GM19351 (cell line): ENCODE data around the gene ITGA2.
"Not testable (repeated sequence)": the region's sequence is repeated elsewhere in the genome, so short reads cannot be mapped to it uniquely, and the experiment has no call there.

Source experiments
- ATAC-seq: cut with Tn5 transposase; IDR thresholded peaks from one replicate; pipeline ENCODE4 v1.9.1; 2021; ENCODE audit warnings: mild to moderate bottlenecking, moderate library complexity; ENCODE audit not compliant: unreplicated experiment

Gene ITGA2

DNA sequence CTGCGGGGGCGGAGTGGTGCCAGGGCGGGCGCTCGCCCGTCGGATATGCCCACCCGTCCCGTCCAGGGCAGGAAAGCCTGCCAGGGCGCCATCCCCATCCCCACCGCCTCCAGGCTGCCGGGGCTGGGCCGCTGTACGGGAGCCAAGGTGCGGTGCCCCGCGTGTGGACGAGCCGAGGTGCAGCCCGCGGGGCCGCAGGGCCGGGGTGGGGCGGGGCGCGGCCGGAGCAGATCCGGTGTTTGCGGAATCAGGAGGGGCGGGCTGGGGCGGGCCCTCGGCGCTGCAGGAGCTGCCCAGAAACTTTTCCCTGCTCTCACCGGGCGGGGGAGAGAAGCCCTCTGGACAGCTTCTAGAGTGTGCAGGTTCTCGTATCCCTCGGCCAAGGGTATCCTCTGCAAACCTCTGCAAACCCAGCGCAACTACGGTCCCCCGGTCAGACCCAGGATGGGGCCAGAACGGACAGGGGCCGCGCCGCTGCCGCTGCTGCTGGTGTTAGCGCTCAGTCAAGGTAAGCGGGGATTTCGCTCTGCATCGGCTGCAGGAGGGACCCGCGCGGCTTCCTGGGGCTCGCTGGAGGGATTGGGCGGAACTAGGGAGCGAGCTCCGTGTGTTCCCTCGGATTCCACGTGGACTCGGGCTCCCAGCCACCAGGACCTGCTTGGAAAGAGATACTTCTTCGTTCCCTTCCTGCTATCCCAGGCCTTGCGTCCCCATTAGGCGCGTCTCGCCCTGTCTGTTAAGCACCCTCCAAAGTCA lies at the start of gene ITGA2:
TSS of gene ITGA2 (plus strand) at position 328 of the 756 bp plus-strand sequence. CDS start at position 445, 117 bp downstream.
- ATAC-seq, result peak; percentile 54

DNA sequence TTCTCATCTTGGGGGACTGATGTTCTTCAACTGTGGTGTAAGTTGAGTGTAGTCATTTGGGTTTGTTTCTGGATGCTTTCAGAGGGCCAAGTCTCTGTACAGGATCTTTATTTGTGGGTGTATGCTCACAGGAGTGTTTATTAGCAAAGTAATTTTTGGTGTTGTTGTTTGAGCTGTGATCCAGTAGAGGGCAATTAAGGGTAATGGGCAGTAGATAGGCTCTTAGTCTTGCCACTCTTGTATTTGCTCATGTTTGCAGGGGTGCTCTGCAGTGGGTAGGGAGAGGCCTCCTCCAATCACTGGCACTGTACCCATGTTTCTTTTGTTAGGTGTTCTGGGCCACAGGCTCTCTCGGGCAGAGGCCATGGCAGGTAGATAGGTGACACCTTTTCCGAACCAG lies 45.9 kb upstream of the ITGA2 start:
- ATAC-seq, result peak; percentile 76

DNA sequence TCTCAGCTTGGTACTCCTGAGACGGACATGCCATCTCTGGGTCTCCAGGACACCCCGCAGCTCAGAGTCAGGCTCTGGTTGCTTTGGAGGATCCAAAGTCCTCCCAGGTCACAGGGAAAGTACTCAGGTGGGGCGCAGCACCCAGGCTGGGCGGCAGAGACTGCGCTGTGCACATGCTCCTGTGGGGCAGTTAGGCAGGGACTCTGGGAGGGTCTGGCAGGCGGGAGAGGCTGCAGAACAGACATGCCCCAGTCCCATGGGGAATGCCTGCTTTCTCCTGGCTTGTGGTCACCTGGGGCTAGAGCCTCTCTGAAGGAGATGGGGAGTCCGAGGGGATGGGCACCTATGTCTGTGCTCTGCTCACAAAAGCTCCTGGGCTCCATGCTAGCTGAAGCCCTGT lies 45.3 kb upstream of the ITGA2 start:
- ATAC-seq, result no peak

DNA sequence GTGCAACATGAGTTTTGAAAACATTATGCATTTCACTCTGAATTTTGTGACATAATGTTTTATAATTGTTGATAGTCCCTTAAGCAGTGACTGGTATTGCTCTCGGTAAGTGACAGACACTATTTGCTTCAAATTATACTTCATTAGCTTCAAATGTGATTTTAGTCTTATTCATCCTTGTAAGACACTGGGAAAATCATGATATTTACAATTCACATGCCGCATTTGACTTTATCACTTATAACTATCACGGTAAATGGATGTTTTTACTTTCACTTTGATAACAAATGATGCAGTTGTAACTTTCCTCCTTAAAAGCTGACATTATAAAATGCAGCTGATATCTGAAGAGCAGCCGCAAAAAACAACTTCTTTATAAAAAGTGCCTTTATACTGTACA lies 44.1 kb upstream of the ITGA2 start:
- ATAC-seq, result no peak

DNA sequence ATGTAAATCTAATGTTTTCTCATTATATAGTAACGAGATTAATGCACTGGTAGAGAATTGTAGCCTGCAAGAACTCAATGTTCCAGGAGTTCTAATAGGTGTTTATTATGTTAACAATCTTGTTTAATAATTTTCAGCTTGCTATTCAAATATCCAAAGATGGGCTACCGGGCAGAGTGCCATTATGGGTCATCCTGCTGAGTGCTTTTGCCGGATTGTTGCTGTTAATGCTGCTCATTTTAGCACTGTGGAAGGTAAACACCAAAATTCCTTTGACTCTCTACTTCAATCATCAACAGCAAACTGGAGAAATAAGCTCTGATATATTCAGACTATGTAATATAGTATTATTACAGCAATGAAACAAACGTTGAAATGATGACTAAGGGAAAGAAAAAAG lies 41.9 kb upstream of the ITGA2 start:
- ATAC-seq, result no peak

DNA sequence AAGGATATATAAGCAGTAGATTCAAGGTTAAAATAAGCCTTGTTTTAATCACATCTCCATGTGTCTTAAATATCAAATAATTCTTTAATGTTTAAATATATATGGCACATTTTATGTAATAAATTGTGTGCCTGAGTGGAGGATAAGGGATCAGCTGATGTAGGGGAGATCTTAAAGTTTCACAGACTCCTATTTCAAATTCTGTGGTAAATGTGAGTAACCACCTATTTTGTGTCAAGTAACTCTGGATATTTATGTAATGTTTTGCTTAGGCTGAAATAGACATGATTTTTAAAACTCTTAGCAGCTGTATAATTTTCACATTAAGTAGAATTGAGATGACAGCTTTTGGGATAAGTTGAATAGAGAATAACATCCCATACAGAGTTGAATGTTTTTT lies 41.3 kb upstream of the ITGA2 start:
- ATAC-seq, result no peak

DNA sequence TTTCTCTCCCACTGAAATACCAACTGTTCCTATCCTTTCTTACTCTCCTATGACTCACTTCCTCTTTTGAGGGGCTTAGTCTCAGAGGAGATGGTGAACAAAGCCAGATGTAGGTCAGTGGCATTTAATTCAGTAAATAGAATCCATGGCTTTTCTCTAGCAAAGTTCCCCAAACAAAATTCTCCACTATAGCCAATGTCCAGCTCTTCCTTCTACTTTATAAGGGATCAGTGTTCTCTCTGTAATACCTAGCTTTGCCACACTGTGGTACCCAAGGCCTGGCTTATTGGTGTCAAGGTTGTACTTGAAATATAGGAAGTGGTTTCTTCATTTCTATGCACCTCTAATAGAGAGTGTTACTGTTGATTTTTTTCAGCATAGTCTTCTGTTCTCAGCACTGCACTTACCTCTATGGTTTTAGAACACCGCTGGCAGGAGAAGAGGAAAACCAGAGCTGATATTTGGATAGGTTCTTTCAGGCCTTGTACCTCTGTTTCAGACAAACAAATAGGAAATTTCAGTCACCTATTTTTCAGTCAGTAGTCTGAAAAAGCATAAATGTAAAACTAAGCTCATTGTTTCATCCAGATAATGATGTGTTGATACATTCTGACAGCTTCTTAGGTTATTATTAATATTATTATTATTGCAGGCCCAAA lies 40.6 kb upstream of the ITGA2 start:
- peak; percentile 99 for ATAC-seq

DNA sequence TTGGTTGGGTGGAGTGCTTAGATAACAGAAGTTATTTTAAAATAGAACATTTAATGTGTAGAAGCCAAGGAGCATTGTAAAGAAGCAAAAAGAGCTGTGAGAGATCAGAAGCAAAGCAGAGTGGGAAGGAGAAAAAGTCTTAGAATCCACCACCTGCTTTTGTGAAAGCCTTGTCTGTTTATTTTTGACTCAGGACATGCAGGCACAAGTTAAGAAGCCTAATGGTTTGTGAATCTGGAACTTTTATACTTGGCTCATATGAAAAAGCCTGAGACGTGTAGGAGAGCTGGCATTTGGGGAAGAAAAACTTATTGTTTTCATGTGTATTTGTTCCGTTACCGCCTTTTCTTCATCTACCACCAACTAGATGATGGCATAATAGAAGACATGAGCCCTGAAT lies 38.5 kb upstream of the ITGA2 start:
- no peak for ATAC-seq

DNA sequence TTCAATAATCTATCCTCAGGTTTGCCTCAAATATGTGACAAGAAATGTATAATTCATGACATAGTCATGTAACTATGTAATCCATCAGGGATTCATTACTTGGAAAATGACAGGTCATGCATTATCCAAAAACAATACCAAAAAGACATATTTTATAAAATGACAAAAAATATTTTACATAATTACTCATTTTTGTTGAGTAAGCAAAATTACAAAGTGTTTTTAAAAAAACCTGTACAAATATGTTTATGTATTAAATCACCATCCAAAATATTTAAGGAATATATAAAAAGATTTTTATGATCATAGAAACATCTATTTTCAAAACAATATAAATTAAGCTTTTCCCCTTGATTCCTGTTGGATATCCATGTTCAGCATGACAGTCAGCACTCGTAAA lies 36.7 kb upstream of the ITGA2 start:
- no peak for ATAC-seq

DNA sequence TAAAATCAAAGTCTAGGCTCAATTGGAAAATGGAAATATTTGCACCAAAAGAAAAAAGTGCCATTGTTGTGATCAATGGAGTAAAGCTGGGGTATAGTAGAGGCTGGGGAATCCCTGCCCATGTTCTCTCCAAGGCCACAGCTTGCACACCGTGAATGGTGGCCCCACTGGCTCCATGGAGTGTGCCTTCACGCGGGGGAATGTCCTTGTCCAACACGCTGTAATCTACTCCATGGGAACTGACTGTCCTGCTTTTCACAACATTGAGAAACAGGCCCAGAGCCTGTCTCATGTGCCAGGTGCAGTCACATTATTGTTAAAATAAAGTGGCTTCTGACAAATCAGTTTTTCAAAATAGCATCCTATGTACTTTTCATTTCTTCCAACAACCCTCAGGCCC lies 33.1 kb upstream of the ITGA2 start:
- no peak for ATAC-seq

DNA sequence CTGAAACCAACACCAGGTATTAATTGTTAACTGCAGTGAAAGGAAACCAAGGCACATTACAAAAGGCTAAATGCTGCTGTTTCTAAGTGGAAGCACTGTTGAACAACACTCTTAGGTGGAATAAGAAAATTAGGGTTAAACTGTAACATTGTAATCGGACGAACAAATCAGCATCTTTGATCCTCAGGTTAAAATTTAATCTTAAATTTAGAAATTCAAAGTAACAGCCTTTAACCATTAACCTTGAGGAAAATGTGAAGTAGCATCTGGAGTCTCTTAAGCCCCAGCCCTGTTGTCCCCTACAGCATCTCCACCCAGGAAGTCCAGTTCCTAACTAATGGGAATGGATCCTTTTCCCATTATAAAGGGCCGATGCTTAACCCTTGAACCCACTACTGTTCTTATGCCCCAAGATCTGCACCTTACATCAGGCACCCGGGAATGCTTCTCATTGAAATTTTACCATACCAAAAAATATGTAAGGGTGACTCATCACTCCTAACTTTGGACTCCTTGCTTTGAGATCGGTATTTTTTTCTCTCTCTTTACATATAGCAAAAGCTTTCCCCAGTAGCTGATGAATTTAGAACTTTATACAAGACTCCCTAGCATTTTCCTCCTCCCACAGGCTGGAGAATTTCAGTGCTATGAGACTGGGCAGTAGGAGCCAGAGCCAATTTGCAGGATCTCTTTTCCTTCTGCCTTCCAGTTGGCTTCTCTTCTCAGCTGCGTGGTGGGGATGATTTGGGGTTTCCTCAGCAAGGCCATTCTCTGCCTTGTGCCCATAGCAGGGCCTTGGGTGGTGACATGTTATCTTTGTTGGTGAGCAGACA lies 32.0 kb upstream of the ITGA2 start:
- no peak for ATAC-seq

DNA sequence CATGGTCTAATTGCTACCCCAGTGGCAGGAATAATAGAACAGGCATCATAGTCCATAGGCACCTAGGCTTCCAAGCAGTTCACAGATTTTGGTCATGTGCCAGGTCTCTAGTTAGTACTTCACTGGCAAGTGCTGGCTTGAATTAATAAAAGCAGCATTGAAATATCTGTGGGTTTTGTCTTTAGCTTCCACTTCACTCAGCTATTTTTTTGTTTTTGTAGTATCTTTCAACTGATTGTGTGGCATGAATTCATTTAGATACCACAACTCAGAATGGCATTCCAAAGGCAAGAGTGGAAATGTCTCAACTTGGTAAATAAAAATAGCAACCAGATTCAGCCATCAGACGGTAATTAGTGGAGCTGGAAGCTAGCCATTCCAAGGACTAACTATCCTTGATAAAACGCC lies 27.9 kb upstream of the ITGA2 start:
- no peak for ATAC-seq

DNA sequence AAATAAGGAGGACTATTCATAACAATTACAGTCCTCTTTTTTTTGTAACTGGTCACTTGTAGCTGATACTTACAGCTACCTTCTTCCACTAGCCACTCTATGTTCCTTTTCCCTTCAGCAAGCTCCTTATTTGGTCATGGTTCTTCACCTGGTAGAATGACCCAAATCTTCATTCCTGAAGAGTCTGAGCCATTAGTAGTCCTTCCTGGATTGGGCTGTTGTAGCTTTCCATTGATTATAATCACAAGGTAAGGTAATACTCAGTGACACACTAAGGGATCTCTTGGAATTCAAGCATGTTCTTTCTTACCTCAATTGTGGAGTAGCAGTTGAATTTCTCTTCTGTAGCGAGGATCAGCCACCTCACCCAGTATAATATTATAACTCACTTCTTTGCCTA lies 25.5 kb upstream of the ITGA2 start:
- no peak for ATAC-seq

DNA sequence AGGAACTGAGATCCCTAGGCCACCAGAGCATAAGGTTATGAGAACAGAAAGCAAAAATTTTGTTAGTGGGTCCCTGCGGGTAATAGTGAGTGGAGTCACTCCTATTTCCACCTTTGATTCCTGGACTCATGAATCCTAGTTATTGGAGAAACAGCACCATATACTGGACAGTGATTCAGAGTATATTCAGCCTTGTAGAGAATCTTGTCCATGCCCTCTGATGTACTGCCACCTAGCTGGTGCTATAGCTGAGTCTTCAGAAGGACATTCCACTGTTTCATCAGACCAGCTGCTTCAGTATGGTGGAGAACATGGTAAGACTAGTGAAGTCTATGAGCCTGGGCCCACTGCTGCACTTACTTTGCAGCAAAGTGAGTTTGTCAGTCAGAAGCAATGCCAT lies 25.0 kb upstream of the ITGA2 start:
- no peak for ATAC-seq

DNA sequence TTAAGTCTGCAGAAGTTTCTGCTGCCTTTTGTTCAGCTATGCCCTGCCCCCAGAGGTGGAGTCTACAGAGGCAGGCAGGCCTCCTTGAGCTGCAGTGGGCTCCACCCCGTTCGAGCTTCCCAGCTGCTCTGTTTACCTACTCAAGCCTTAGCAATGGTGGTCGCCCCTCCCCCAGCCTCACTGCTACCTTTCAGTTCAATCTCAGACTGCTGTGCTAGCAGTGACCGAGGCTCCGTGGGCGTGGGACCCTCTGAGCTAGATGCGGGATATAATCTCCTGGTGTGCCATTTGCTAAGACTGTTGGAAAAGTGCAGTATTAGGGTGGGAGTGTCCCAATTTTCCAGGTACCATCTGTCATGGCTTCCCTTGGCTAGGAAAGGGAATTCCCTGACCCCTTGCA lies 13.0 kb upstream of the ITGA2 start:
- ATAC-seq, result not testable (repeated sequence)

DNA sequence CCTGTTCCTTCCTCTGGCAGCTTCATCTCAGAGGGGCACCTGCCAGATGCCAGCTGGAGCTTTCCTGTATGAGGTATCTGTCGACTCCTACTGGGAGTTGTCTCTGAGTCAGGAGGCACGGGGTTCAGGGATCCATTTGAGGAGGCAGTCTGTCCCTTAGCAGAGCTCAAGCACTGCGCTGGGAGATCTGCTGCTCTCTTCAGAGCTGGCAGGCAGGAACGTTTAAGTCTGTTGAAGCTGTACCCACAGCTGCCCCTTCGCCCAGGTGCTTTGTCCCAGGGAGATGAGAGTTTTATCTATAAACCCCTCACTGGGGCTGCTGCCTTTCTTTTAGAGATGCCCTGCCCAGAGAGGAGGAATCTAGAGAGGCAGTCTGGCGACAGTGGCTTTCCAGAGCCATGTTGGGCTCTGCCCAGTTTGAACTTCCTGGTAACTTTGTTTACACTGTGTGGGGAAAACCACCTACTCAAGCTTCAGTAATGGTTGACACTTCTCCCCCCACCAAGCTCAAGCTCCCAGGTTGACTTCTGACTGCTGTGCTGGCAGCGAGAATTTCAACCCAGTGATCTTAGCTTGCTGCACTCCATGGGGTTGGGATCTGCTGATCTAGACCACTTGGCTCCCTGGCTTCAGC lies 11.8 kb upstream of the ITGA2 start:
- ATAC-seq, result no peak

DNA sequence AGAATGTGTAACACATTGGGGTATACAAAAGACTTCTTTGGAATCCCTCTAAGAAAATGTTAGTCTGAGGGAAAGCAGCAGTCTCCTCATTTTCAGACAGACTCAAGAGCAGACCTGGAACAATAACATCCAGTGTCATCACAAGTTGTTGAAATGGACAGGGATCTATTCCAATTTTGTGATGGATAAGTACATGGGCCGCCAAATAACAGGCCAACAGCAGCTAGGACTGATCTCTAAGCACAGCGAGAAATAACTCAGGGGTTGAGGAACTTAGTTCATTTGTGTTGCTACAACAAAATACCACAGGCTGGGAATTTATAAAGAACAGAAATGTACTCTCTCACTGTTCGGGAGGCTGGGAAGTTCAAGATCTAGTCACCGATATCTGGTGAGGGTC lies 7.6 kb upstream of the ITGA2 start:
- ATAC-seq, result no peak

DNA sequence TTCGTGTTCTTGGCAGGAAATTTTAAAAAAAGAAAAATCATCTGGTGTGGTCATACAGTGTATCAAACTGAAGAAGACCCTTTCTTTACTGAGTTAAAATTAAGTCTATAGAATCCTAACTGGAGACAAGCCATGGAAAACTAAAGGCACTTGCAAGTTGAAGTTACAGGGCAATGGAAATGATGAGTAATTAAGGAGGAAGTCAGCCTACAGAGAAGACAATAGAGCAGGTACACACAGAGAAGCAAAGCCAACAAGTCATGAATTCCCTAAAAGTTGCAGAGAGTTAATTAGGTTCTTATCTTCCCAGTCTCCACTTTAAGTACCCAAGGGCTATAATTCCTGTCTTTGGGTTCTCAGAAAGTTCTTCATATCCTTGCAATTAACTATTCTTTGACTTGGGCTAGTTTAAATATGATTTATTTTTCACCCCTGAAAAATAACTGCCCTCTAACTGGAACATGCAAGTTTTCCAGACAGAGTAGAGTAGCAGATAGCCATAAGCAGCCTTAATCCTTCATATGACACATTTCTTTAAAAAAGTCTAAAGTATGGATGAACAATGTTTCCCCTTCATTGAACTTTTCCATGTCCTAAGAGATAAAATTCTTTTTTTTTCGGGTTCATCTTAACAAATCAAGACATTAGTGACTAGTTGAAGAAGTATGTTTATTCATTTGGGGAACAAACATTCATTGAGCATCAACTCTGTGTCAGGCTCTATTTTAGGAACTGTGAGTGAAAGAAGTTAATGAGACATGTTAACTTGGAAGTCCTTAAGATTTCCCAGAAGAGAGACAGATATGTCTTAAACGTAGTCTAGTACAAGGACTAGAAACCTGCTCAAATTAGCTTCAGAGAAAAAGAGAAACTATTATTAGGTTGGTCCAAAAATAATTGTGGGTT lies 5.2 kb upstream of the ITGA2 start:
- ATAC-seq, result no peak

DNA sequence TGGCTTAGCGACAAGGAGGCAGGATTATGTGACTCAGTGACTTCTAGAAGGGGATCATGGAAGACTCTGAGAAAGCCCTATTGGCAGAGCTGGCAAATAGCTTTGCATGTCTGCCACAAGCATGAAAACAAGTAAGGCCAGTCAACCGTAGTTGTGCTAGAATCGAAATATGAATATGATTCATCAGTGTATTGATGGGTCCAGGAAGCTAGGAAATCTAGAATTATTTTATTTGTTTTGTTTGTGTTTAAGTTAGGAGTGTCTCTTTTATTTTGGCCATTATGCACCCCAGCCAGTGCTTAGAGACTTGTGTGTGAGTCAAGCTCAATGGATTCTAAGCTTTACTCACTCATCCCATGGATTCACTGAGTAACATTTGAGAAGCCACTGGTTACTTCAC lies 3.8 kb upstream of the ITGA2 start:
- ATAC-seq, result no peak

DNA sequence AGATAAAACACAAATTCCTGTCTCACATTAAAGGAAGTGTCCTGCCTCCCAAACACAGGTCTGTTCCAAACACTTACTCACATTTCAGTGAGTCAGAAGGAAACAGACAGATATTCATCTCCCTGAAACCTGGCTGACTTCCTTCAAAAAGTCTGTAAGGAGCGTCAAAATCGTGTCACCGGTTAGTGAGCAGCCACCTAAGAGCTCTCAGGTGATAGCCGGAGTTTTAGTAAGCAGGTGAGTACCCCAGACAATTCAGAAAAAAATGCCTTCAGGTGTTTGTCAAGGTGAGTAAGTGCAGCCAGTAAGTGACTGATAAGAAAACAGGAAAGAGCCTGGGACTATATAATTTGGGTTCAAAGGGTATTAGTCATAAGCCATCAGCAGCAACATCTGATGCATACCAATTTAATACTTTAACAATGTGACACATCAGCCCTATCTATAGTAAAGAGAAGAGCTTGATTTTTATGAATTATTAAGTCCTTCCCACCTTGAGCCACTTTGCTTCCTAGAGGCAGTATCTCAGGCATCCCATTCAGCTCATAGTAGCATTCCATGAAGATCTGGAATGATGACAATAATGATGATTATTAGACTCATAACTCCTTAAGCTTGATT lies 1.3 kb upstream of the ITGA2 start:
- ATAC-seq, result no peak
